ENCODE measurements around the gene FAM149B1.

Gene FAM149B1

DNA sequence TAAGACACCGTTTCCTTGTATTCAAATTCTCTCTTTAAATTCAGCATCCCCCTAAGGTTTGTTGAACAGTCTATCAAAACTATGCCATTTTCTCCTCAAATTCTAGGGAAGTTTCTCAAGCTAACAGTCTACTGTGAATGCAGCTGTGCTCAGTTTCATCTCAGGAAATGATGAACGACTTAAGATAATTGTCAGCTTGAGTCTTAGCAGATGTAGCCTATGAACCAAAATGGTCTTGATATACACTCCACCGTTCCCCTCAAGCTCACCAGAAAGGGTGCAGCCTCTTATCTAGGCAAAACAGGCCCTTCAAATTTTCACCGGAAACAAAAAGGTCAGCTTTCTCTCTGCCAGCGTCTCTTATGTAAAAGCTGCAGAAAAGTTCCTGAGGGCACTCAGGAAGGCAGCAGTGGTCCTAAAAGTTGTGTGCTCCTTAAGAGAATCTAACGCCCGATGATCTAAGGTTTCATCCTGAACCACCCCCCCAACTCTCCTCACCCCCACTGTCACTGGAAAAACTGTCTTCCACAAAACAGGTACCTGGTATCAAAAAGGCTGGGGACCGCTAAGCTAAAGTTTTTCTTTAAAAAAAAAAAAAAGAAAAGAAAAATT is 77.1 kb downstream of the FAM149B1 start:
- TF ChIP-seq ZFX (IDR thresholded peaks at IDR 0.05) = no peak
- TF ChIP-seq, protein P1, sequence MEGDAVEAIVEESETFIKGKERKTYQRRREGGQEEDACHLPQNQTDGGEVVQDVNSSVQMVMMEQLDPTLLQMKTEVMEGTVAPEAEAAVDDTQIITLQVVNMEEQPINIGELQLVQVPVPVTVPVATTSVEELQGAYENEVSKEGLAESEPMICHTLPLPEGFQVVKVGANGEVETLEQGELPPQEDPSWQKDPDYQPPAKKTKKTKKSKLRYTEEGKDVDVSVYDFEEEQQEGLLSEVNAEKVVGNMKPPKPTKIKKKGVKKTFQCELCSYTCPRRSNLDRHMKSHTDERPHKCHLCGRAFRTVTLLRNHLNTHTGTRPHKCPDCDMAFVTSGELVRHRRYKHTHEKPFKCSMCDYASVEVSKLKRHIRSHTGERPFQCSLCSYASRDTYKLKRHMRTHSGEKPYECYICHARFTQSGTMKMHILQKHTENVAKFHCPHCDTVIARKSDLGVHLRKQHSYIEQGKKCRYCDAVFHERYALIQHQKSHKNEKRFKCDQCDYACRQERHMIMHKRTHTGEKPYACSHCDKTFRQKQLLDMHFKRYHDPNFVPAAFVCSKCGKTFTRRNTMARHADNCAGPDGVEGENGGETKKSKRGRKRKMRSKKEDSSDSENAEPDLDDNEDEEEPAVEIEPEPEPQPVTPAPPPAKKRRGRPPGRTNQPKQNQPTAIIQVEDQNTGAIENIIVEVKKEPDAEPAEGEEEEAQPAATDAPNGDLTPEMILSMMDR (conservative IDR thresholded peaks at IDR 0.05) = no peak
- H3K27ac ChIP-seq = no peak overlapping the region

DNA sequence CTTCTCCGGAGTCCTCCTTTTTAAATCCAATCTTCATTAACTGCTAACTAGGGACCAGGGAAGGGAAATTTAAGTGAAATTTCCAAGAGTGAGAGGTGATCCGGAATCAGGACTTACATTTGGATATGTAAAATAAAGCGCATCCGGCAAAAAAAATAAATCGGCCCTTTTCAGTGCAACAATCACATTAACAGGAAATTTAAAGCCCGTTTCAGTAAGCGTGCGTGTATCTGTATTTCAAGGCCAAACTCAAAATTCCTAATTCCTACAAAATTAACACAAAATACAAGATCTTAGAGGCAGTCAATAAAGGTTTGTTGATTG is 78.4 kb downstream of the FAM149B1 start:
- no peak for TF ChIP-seq ZFX (IDR thresholded peaks at IDR 0.05)
- TF ChIP-seq, protein P1 (conservative IDR thresholded peaks at IDR 0.05) = no peak
- peak overlapping the region; percentile 81 for H3K27ac ChIP-seq

DNA sequence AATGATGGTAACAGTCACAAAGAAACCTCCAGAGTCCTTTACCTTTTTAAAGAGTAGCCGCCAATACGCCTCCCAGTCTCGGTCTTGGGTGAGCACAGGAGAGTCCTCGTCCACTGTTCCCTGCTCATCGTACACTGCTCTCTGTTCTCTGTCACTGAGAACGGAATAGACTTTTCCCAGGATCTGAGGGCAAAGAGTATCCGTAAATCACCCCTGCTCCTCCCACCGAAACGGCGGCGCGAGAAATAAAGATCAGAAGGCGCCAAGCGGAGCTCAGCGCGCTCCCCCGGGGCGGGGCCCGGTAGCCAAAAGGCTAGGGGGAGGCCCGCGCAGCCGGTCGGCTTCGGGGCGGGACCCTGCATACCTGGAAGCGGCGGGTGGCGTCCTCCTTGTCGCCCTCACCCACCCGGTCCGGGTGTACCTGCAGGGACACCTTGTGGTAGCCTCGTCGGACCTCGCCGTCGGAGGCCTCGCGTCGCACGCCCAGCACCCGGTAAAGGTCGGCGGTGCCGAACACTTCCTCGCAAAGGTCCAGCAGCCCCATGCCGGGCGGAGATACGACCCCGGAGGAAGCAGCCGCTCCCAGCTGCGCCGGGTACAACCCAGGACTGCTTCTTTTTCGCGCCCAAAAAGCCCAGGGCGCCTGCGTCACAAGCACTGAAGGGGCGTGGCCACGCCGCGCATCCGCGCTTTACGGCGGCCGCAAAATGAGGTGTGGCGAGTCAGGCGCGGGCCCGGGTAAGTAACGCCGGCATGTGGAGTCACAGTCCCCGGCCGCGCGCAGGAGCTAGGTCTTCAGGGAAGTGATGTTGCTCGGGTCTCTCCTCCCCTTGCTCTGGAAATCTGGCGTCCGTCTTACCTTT is 79.0 kb downstream of the FAM149B1 start, which contains the start of gene DNAJC9:
DNAJC9 (minus strand) TSS at position 610 of the 863 bp plus-strand sequence; CDS start at position 544, 66 bp downstream.
- TF ChIP-seq, protein P1 (conservative IDR thresholded peaks at IDR 0.05) = peak; percentile 26
- TF ChIP-seq ZFX (IDR thresholded peaks at IDR 0.05) = no peak; the same call in 1 of the 2 replicates
- H3K27ac ChIP-seq = peak within 1 kb of the TSS; percentile 81

DNA sequence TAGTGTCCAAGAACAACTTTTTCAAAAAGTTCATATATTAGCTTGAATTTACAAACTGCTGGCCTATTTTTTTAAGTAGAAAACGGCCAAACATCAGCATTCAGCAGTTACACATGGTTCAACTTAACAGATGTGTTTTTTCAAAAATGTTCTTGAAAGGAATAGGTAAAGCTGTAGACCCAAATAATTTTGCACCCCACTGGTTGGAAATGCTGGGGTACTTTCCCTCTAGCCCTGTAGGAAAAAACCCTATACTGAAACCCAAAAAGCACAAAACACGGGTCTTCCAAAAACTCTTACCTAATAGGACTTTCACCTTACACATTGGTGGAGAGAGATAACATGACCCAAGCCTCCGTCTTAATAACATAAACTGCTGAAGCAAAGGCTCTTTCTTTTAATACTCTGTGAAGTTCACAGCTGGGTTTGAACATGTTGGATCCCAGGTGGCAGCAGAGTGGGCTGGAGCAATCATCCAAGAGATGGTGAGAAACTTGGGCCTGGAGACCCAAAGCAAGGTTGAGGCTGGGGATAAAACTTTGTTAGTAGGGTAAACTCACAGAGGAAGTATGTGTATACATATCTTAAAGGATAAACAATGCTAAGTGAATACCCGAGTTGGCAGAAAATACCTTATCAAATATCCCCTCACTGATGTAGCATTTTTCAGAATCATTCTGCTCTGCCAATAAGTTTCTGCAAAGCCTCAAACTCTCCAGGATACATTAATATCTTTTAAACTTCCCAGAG is 79.8 kb downstream of the FAM149B1 start:
- no peak for TF ChIP-seq ZFX (IDR thresholded peaks at IDR 0.05)
- TF ChIP-seq, protein P1 (conservative IDR thresholded peaks at IDR 0.05) = no peak

DNA sequence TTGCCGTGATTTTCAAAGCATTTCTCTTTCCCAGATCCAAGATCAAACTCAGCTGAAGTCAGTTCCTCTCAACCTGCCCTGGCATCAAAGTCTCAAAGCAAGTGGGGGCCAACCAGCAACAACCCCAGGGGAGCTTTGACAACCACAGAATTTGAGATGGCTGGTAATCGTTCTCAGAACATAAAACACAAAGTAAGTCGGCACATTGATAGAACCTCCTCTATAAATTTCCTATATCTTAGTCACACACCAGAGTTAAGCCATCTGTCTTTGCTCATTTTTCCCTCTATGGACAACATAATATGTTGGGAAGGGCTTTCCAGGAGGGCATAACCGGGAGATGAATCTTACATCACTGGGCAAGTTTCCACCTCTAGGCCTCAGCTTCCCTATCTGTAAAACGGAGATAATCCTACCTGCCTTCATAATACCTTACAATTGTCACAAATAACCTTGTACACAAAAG is 80.4 kb downstream of the FAM149B1 start:
- TF ChIP-seq, protein P1 (conservative IDR thresholded peaks at IDR 0.05) = no peak
- H3K27ac ChIP-seq = peak overlapping the region; percentile 81; the same call in 1 of the 2 replicates

More for the DNA sequence above, 79.8 kb downstream of the FAM149B1 start:
- H3K27ac ChIP-seq = peak overlapping the region; percentile 81

DNA sequence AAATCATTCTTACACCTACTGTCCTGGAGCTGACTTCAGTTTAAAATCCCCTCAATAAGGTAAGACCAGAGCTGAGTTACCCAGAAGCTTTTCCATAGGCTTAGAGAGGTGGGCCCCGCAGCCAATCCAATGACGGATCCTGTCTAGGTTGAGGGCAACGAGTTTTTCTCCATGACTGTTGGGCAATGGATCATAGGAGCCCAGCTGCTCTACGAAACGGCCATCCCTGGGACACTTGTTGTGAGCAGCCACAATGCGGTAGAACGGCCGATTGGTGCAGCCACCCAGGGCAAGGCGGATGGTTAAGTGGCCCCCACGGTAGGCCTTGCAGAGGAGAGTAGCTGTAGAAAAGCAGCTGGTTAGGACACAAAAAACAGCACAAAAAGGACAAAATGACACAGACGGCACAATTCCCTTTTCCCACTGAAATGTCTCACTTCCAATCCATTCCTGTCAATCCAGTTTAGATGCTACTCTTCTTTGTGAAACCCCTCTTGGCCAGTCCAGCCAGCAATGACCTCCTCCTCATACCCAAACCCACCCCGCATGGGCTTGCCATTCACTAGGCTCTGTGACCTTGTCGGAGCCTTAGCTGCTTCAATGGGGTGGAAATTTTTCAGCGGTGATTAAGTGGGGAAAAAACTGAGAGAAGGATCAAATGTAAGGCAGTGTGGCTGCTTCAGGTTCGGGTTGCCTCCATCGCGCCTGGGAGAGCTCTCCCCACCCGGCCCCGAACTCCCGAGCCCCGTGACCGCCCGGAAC is 83.9 kb downstream of the FAM149B1 start:
- TF ChIP-seq, protein P1 (conservative IDR thresholded peaks at IDR 0.05) = no peak
- TF ChIP-seq ZFX (IDR thresholded peaks at IDR 0.05) = no peak
- peak overlapping the region; percentile 95 for H3K27ac ChIP-seq
